Measurements from ENCODE around the gene HEPHL1.

DNA sequence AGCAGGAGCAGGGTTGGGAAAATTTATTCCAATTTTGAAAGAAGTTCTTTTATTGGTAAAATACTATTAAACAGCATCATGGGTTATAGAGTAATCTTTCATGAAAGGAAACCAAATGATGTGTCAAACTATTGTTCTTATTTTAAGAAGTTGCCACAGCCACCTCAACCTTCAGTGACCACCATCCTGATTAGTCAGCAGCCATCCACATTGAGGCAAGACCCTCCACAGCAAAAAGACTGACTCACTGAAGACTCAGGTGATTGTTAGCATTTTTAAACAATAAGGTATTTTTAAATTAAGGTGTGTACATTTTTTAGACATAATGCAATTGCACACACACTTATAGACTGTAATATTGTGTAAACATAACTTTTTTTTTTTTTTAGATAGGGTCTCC lies 3.7 kb upstream of the HEPHL1 start:
- TF ChIP-seq, protein P1, sequence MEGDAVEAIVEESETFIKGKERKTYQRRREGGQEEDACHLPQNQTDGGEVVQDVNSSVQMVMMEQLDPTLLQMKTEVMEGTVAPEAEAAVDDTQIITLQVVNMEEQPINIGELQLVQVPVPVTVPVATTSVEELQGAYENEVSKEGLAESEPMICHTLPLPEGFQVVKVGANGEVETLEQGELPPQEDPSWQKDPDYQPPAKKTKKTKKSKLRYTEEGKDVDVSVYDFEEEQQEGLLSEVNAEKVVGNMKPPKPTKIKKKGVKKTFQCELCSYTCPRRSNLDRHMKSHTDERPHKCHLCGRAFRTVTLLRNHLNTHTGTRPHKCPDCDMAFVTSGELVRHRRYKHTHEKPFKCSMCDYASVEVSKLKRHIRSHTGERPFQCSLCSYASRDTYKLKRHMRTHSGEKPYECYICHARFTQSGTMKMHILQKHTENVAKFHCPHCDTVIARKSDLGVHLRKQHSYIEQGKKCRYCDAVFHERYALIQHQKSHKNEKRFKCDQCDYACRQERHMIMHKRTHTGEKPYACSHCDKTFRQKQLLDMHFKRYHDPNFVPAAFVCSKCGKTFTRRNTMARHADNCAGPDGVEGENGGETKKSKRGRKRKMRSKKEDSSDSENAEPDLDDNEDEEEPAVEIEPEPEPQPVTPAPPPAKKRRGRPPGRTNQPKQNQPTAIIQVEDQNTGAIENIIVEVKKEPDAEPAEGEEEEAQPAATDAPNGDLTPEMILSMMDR (IDR thresholded peaks at IDR 0.05; ENCODE audit: insufficient read depth, low read length): no peak
- no peak for TF ChIP-seq POLR2AphosphoS5 (IDR thresholded peaks at IDR 0.05; ENCODE audit: low read depth)
- no peak for TF ChIP-seq SPI1 (IDR thresholded peaks at IDR 0.05; ENCODE audit: borderline replicate concordance, low read depth)
- TF ChIP-seq, protein P2, sequence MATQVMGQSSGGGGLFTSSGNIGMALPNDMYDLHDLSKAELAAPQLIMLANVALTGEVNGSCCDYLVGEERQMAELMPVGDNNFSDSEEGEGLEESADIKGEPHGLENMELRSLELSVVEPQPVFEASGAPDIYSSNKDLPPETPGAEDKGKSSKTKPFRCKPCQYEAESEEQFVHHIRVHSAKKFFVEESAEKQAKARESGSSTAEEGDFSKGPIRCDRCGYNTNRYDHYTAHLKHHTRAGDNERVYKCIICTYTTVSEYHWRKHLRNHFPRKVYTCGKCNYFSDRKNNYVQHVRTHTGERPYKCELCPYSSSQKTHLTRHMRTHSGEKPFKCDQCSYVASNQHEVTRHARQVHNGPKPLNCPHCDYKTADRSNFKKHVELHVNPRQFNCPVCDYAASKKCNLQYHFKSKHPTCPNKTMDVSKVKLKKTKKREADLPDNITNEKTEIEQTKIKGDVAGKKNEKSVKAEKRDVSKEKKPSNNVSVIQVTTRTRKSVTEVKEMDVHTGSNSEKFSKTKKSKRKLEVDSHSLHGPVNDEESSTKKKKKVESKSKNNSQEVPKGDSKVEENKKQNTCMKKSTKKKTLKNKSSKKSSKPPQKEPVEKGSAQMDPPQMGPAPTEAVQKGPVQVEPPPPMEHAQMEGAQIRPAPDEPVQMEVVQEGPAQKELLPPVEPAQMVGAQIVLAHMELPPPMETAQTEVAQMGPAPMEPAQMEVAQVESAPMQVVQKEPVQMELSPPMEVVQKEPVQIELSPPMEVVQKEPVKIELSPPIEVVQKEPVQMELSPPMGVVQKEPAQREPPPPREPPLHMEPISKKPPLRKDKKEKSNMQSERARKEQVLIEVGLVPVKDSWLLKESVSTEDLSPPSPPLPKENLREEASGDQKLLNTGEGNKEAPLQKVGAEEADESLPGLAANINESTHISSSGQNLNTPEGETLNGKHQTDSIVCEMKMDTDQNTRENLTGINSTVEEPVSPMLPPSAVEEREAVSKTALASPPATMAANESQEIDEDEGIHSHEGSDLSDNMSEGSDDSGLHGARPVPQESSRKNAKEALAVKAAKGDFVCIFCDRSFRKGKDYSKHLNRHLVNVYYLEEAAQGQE (IDR thresholded peaks at IDR 0.05; ENCODE audit: insufficient replicate concordance, low read depth): no peak
